ENCODE results near the gene ITGA1. TPM values are rescaled to one million over a fixed set of nuclear protein-coding genes. Genes with fewer than 3 reads are reported as not detected.

The ITGA1 gene
- polyA plus RNA-seq, 1 experiment = 148 TPM

DNA sequence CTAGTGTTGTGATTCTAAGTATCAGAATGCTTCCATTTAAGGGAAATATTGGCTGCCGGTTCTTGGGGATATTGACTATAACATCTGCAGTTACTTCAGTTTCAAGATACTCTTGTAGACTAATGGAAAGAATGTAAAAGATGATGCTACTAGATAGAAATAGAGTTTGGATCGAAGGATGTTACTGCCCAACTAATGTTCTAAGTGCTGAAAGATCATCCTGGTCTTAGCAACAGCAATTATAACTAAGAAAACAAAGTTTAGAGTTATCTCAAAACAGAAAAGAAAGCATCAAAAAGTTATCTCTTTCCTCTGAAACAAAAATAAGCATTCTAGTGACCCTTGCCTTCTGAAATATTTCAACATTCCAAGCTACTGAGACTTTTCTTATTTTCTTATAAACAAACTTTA is 49.9 kb downstream of the ITGA1 start:
- ChIA-PET CTCF (interaction anchor here (0.9 kb wide), 1 partner anchor 25 kb away, joined by 3 read pairs; no protein-coding TSS in a partner anchor), POLR2A (interaction anchor here (1.1 to 3.6 kb wide), 3 partner anchors 9 to 38 kb away, joined by 4 to 14 read pairs (median 6); no protein-coding TSS in a partner anchor)
- no peak for DNase-seq (ENCODE audit: low read depth, low spot score)
- H3K9me3 ChIP-seq (ENCODE audit: control insufficient read depth, insufficient read depth, low read length) = no peaks in the 10 kb centered on the region
- TF ChIP-seq, protein P1, sequence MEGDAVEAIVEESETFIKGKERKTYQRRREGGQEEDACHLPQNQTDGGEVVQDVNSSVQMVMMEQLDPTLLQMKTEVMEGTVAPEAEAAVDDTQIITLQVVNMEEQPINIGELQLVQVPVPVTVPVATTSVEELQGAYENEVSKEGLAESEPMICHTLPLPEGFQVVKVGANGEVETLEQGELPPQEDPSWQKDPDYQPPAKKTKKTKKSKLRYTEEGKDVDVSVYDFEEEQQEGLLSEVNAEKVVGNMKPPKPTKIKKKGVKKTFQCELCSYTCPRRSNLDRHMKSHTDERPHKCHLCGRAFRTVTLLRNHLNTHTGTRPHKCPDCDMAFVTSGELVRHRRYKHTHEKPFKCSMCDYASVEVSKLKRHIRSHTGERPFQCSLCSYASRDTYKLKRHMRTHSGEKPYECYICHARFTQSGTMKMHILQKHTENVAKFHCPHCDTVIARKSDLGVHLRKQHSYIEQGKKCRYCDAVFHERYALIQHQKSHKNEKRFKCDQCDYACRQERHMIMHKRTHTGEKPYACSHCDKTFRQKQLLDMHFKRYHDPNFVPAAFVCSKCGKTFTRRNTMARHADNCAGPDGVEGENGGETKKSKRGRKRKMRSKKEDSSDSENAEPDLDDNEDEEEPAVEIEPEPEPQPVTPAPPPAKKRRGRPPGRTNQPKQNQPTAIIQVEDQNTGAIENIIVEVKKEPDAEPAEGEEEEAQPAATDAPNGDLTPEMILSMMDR (IDR thresholded peaks at IDR 0.05; ENCODE audit: low read depth, low read length) = no peak
- peak overlapping the region; percentile 68 for H3K27ac ChIP-seq (ENCODE audit: low read depth, low read length)
- no peaks in the 10 kb centered on the region for H3K27me3 ChIP-seq (ENCODE audit: control insufficient read depth, insufficient read depth, low read length)
- no peak overlapping the region for H3K4me3 ChIP-seq (ENCODE audit: low read depth, low read length)

DNA sequence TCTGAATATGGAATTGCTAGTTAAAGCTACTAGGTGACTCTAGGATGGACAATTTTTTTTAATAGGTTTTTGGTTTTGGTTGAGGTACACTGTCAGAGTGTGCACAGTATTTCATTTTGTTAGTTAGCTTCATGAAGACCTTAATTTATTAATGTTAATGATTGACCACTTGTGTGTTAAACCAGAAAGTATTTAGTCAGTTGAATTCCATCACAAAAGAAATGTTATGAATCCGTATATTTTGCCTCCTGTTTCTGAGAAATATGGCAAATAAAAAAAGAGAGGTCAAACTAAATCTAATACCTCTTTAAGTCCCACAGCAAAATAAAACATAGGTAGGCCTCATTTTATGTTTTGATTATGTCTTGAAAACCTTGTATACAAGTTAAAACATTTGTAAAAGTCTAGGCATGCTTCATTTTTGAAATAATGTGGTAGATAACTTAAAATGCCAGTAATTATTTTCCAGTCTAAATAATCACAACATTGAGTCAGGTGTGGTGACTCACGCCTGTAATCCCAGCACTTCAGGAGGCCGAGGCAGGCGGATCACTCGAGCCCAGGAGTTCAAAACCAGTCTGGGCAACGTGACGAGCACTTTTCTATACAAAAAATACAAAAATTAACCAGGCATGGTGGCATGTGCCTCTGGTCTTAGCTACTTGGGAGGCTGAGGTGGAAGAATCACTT is 50.8 kb downstream of the ITGA1 start:
- Histone ChIP-seq H3K27ac (ENCODE audit: low read depth, low read length) (peak overlapping the region; percentile 69), H3K9me3 (ENCODE audit: control insufficient read depth, insufficient read depth, low read length) (no peaks in the 10 kb centered on the region), H3K4me3 (ENCODE audit: low read depth, low read length) (no peak overlapping the region), H3K27me3 (ENCODE audit: control insufficient read depth, insufficient read depth, low read length) (no peaks in the 10 kb centered on the region)
- POLR2A ChIA-PET = interaction anchor here (1.1 to 3.6 kb wide), 3 partner anchors 8 to 39 kb away, joined by 4 to 14 read pairs (median 6); no protein-coding TSS in a partner anchor
- CTCF ChIA-PET = interaction anchor here (0.5 to 1.8 kb wide), 3 partner anchors 26 to 77 kb away, joined by 3 to 4 read pairs (median 3); no protein-coding TSS in a partner anchor
- no peak for DNase-seq (ENCODE audit: low read depth, low spot score)
- TF ChIP-seq, protein P1 (IDR thresholded peaks at IDR 0.05; ENCODE audit: low read depth, low read length) = no peak

DNA sequence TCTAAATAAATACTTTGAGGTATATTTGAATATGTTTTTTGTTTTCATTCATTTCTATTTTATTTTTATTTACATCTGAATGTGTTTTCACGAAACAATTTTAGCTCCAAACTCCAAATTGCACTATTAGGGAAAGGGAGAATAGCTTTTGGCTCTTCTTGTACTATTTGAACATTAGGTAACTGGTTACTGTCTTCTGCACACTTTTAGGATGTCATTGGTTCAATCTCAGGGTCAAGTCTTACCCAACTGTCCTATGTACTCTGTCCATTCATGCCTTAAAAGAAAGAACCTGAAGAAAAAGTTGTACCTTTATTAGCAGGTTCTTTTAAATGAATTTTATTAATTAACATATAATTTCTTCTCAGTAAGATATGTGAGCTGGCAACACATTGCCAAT is 51.6 kb downstream of the ITGA1 start:
- CTCF ChIA-PET = interaction anchor here (0.5 to 1.8 kb wide), 2 partner anchors 35 to 76 kb away, joined by 3 to 4 read pairs; no protein-coding TSS in a partner anchor
- TF ChIP-seq, protein P1 (IDR thresholded peaks at IDR 0.05; ENCODE audit: low read depth, low read length) = no peak

DNA sequence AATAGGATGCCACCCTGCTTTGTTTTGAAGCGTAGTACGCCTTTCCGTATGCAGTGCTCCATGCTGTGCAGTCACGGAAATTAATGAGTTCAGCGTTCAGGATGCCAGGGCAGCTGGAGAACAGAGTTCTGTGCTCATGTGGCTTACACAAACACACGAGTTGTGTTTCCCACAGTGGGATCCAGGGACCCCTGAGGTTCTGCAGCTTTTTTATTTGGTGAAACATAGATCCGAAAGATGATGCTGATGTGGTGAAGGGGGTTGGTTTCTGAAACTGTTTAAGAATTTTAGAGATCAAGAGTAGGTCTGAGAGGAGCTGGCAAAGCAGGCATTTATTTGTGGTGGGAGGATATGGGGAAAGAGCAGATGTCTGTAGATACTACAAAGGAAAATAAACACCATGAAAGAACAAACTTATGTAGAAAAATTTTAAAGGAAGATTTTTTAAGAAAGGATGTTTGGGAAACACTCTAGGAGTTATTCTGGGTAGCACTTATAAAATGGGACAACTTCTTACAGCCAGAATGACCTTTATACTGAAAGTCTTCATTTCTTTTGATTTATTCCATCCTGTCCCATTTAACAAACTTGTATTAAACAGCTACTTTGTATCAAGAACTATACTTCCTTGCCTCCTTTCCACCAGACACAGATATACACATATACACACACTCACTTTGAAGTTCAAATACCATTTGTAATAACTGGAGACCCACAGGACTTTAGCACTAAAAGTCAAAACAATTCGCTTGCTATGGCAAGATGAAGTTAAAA is 52.7 kb downstream of the ITGA1 start:
- Histone ChIP-seq H3K27ac (ENCODE audit: low read depth, low read length) (peak overlapping the region; percentile 62), H3K4me3 (ENCODE audit: low read depth, low read length) (no peak overlapping the region; the same call in 1 of the 2 replicates), H3K27me3 (ENCODE audit: control insufficient read depth, insufficient read depth, low read length) (no peaks in the 10 kb centered on the region), H3K9me3 (ENCODE audit: control insufficient read depth, insufficient read depth, low read length) (no peaks in the 10 kb centered on the region)
- TF ChIP-seq, protein P1 (IDR thresholded peaks at IDR 0.05; ENCODE audit: low read depth, low read length) = no peak
- no peak for DNase-seq (ENCODE audit: low read depth, low spot score)
- ChIA-PET POLR2A (interaction anchor here (1.0 to 3.6 kb wide), 4 partner anchors 16 to 67 kb away, joined by 3 to 14 read pairs (median 4); no protein-coding TSS in a partner anchor), CTCF (interaction anchor here (1.1 kb wide), 1 partner anchor 147 kb away, joined by 3 read pairs; no protein-coding TSS in a partner anchor)

More for the DNA sequence above, 51.6 kb downstream of the ITGA1 start:
- Histone ChIP-seq H3K9me3 (ENCODE audit: control insufficient read depth, insufficient read depth, low read length) (no peaks in the 10 kb centered on the region), H3K27ac (ENCODE audit: low read depth, low read length) (no peak overlapping the region), H3K27me3 (ENCODE audit: control insufficient read depth, insufficient read depth, low read length) (no peaks in the 10 kb centered on the region), H3K4me3 (ENCODE audit: low read depth, low read length) (no peak overlapping the region)
- POLR2A ChIA-PET = interaction anchor here (1.2 to 3.6 kb wide), 2 partner anchors 40 to 68 kb away, joined by 3 to 14 read pairs; no protein-coding TSS in a partner anchor
- no peak for DNase-seq (ENCODE audit: low read depth, low spot score)
